Fibroblast of the aortic adventitia (primary cell): Measurements from ENCODE around the gene STK32A. TPM values are rescaled to one million over a fixed set of nuclear protein-coding genes. Genes with fewer than 3 reads are reported as not detected.

Source experiments
- DNase-seq: peaks from one replicate; pipeline ENCODE4 v3.0.0-alpha.2; 2010; ENCODE audit warnings: low read depth
- H3K4me3 ChIP-seq: 2 replicates; pipeline ENCODE4 v1.5.1; 2011; ENCODE audit warnings: low read depth, mild to moderate bottlenecking, control low read depth, low read length, moderate library complexity
- CTCF ChIP-seq: IDR thresholded peaks from 2 replicates; pipeline ENCODE4 v1.5.1; 2011; ENCODE audit warnings: mild to moderate bottlenecking, low read length, control low read depth, inconsistent platforms; ENCODE audit not compliant: insufficient read depth
- total RNA-seq: library from RNA; depleted of rRNA; stranded (reverse); fragments of >200 nt; gene quantifications from 2 replicates; pipeline ENCODE4 v1.2.3, GENCODE V29; 2012; ENCODE audit warnings: low replicate concordance

STK32A gene
- total RNA-seq, 1 donor, result 2.3 TPM

- H3K4me3 ChIP-seq, result no peak overlapping the region
- DNase-seq, result no peak
- TF ChIP-seq CTCF, result no peak
Observed at GRCh38 chr5:147245381-147246165, 10.7 kb downstream of the STK32A start.

GRCh38 chr5:147248561-147248960, 13.7 kb downstream of the STK32A start:
- TF ChIP-seq CTCF, result no peak
- H3K4me3 ChIP-seq, result no peak overlapping the region
- no peak for DNase-seq

- H3K4me3 ChIP-seq, result no peak overlapping the region
- no peak for TF ChIP-seq CTCF
- DNase-seq, result no peak
Observed at GRCh38 chr5:147259837-147260236, 25.0 kb downstream of the STK32A start.

- no peak for DNase-seq
- no peak overlapping the region for H3K4me3 ChIP-seq
- TF ChIP-seq CTCF, result no peak
Observed at GRCh38 chr5:147267082-147267832, 32.4 kb downstream of the STK32A start.

- no peak for DNase-seq
- H3K4me3 ChIP-seq, result no peak overlapping the region
- TF ChIP-seq CTCF, result no peak
Observed at GRCh38 chr5:147276497-147276896, 41.7 kb downstream of the STK32A start.

GRCh38 chr5:147286296-147286695, 51.5 kb downstream of the STK32A start:
- peak; percentile 28 for DNase-seq
- no peak for TF ChIP-seq CTCF
- H3K4me3 ChIP-seq, result no peak overlapping the region
